Measurements from ENCODE around the gene DSCAM.

Gene DSCAM

GRCh38 chr21:40646651-40647050 is 200.3 kb downstream of the DSCAM start:
- DNase-seq: no peak

- no peak for DNase-seq
Measured at GRCh38 chr21:40641042-40641441, 205.9 kb downstream of the DSCAM start.

GRCh38 chr21:40640266-40640789 is 206.6 kb downstream of the DSCAM start:
- DNase-seq: no peak

GRCh38 chr21:40639616-40640194 is 207.3 kb downstream of the DSCAM start:
- DNase-seq: no peak

- no peak for DNase-seq
Measured at GRCh38 chr21:40638466-40639251, 208.3 kb downstream of the DSCAM start.

- DNase-seq: no peak
Measured at GRCh38 chr21:40636026-40636425, 210.9 kb downstream of the DSCAM start.

GRCh38 chr21:40635391-40635790 is 211.6 kb downstream of the DSCAM start:
- peak in 1 of 2 donors; percentile 23 for DNase-seq

- no peak for DNase-seq
Measured at GRCh38 chr21:40634141-40634540, 212.8 kb downstream of the DSCAM start.

- DNase-seq: no peak
Measured at GRCh38 chr21:40633048-40633447, 213.9 kb downstream of the DSCAM start.

GRCh38 chr21:40631211-40631610 is 215.7 kb downstream of the DSCAM start:
- no peak for DNase-seq

GRCh38 chr21:40625991-40626390 is 221.0 kb downstream of the DSCAM start:
- no peak for DNase-seq

- DNase-seq: no peak
Measured at GRCh38 chr21:40623528-40623927, 223.4 kb downstream of the DSCAM start.

GRCh38 chr21:40622531-40622930 is 224.4 kb downstream of the DSCAM start:
- DNase-seq: no peak

- no peak for DNase-seq
Measured at GRCh38 chr21:40620386-40621145, 226.4 kb downstream of the DSCAM start.

GRCh38 chr21:40618191-40618973 is 228.6 kb downstream of the DSCAM start:
- no peak for DNase-seq

GRCh38 chr21:40616377-40616704 is 230.6 kb downstream of the DSCAM start:
- DNase-seq: no peak

- no peak for DNase-seq
Measured at GRCh38 chr21:40615505-40616376, 231.2 kb downstream of the DSCAM start.

GRCh38 chr21:40613546-40614030 is 233.4 kb downstream of the DSCAM start:
- no peak for DNase-seq

GRCh38 chr21:40610345-40610744 is 236.6 kb downstream of the DSCAM start:
- DNase-seq: no peak

- no peak for DNase-seq
Measured at GRCh38 chr21:40606341-40606740, 240.6 kb downstream of the DSCAM start.

GRCh38 chr21:40605094-40605493 is 241.9 kb downstream of the DSCAM start:
- no peak for DNase-seq

- DNase-seq: no peak
Measured at GRCh38 chr21:40603774-40604173, 243.2 kb downstream of the DSCAM start.
